Panc1 (cell line): ENCODE measurements around the gene LY6G5B.

Experiments used
- CTCF ChIP-seq: fragments of 450-650 bp; IDR thresholded peaks from 2 replicates; pipeline ENCODE4 v1.5.1; 2017; ENCODE audit warnings: mild to moderate bottlenecking
- POLR2AphosphoS5 ChIP-seq: IDR thresholded peaks from 2 replicates; pipeline ENCODE4 v1.6.1; 2012; ENCODE audit warnings: mild to moderate bottlenecking, low read depth, low read length, moderate library complexity
- REST ChIP-seq, 2 experiments: IDR thresholded peaks; 2 replicates each; pipeline ENCODE4 v1.6.1; 2011 to 2012; ENCODE audit warnings: low read depth in 2 of 2, control low read depth in 1 of 2, low read length in 1 of 2, mild to moderate bottlenecking in 1 of 2, moderate library complexity in 1 of 2; ENCODE audit not compliant: insufficient read depth in 1 of 2
- SIN3A ChIP-seq: IDR thresholded peaks from 2 replicates; pipeline ENCODE4 v1.6.1; 2012; ENCODE audit warnings: low read depth, mild to moderate bottlenecking, low read length, moderate library complexity, borderline replicate concordance; ENCODE audit not compliant: insufficient read depth

- TF ChIP-seq CTCF (no peak), POLR2AphosphoS5 (no peak), REST (IDR thresholded peaks at IDR 0.05; ENCODE audit: insufficient read depth in 1 of 2, low read depth in 2 of 2, low read length in 1 of 2) (no peak), SIN3A (no peak)
Measured at GRCh38 chr6:31658983-31659648, 10.7 kb upstream of the LY6G5B start.
